Right ventricle myocardium superior (tissue), 1 donor: ENCODE data around the gene MED13L. TPM values are rescaled to one million over a fixed set of nuclear protein-coding genes. Genes with fewer than 3 reads are reported as not detected.
A peak's percentile ranks its signal among the peaks of the same experiment; 100 is the strongest.

ENCODE experiments used
- ATAC-seq: fragments of 200-7000 bp; cut with Tn5 transposase; one replicate; pipeline ENCODE4 v1.9.1; 2020; ENCODE audit warnings: mild to moderate bottlenecking; ENCODE audit not compliant: poor library complexity
- DNase-seq: peaks from one replicate; pipeline ENCODE4 v3.0.0-alpha.2; 2020
- intact Hi-C: fragments of 100-400 bp; cut with DNase I; formaldehyde crosslinking; loops from one replicate; pipeline ENCODE4 v1.11.2; 2022
- total RNA-seq: library from RNA; stranded (reverse); fragmentation: NEBNext Ultra II Directional; extraction: Animal tissue kit (Norgen Biotek cat#: 25700); gene quantifications from one replicate; pipeline ENCODE4 v1.2.1, GENCODE V29; 2021
- donor health status: DM: no; HTN: yes; CAD: no; lungs with severe emphysema.

MED13L gene
- total RNA-seq, 1 donor from 2014 or later: 57.7 TPM

DNA sequence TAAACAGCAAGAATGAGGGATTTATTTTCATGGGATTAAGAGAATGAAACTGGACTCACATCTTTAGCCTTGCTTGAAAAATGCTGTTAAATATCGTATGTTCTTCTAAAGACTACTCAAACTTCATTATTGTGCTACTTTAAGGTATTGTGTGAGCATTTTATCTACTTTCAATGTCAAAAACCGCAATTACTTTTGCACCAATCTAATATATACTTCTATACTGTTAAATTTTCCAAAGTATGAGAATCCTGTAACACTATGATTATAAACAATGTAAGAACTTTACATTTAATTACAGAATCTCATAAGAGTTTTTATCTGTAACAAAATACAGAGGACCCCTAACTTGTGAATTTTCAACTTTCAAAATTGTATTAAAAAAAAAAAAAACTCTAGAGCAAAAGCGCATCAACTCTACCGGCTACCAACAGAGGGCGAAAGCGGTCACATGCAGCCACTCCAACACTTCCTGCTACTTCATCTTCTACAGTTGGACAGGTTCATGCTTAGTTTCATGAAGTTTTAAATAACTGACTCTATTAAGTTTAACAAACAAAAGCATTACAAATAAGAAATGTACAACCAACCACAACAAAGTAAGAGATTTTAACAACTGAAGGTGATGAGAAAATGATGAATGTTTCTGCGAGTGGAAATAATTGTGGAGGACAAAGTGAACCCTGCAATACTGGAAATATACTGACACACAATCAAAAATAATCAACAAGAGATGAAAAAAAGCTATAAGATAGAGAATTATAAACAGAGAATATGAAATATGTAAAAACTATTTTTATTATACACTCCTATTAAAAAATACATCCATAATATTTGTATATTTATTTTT is 210.9 kb downstream of the MED13L start:
- intact Hi-C loops: no loop called here

GRCh38 chr12:116065606-116066005 is 211.9 kb downstream of the MED13L start:
- no peak for DNase-seq
- intact Hi-C loops: no loop called here
- ATAC-seq: peak; percentile 30

More for the DNA sequence above, 210.9 kb downstream of the MED13L start:
- DNase-seq: no peak
- no peak for ATAC-seq

DNA sequence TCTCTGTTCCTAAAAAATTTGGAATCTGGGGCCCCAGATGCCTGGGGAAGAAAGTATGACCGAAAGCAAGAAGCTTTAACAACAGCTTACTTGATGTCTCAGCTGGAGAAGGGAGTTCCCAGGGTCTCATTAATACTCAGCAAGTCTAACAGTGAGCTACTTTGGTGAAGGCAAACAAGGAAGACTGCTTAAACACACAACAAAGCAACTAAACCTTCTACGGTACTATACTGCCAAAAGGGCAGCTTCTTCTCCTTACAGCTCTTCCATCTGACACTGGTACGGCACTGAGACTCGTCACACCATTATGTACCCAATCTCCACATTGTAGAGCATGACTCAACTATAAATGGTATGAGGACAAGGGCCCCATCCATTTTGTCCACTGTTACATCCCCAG is 213.0 kb downstream of the MED13L start:
- intact Hi-C loops: no loop called here
- no peak for DNase-seq
- ATAC-seq: no peak

GRCh38 chr12:116062698-116063097 is 214.8 kb downstream of the MED13L start:
- intact Hi-C loops: no loop called here
- DNase-seq (no peak), ATAC-seq (no peak)

GRCh38 chr12:116060764-116061163 is 216.7 kb downstream of the MED13L start:
- DNase-seq: no peak
- intact Hi-C loops: no loop called here
- no peak for ATAC-seq

- ATAC-seq (no peak), DNase-seq (no peak)
- intact Hi-C loops: no loop called here
Measured at GRCh38 chr12:116059904-116060303, 217.6 kb downstream of the MED13L start.

DNA sequence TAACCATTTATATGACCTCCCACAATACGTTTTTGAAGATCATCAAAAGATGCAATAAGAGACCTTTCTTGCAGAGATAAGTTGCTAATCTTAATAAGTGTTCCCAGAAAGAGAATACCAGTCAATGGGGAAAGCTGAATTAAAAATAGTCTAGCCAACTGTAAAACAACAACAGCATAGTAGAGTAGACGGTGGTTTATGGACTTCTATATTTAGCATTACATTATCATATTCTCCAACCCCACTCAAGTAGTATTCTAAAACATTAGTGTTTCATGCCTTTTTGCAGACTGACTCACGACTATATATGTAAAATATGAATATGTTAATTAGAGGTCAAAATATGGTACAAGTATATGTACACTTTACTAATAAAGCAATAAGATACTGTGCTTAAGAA is 218.9 kb downstream of the MED13L start:
- ATAC-seq: no peak
- no peak for DNase-seq
- intact Hi-C loops: no loop called here

GRCh38 chr12:116057356-116057755 is 220.1 kb downstream of the MED13L start:
- intact Hi-C loops: no loop called here
- DNase-seq (no peak), ATAC-seq (no peak)

GRCh38 chr12:116055895-116056607 is 221.4 kb downstream of the MED13L start:
- intact Hi-C loops: no loop called here
- ATAC-seq: no peak
- DNase-seq: no peak

- intact Hi-C loops: no loop called here
- ATAC-seq: no peak
- no peak for DNase-seq
Measured at GRCh38 chr12:116054280-116054679, 223.2 kb downstream of the MED13L start.

- peak; percentile 88 for ATAC-seq
- DNase-seq: peak; percentile 49
- intact Hi-C loops: no loop called here
Measured at GRCh38 chr12:116053479-116054200, 223.9 kb downstream of the MED13L start.

GRCh38 chr12:116050275-116050674 is 227.2 kb downstream of the MED13L start:
- intact Hi-C loops: no loop called here
- no peak for ATAC-seq
- no peak for DNase-seq

GRCh38 chr12:116048879-116049278 is 228.6 kb downstream of the MED13L start:
- DNase-seq: no peak
- intact Hi-C loops: no loop called here
- ATAC-seq: peak; percentile 64

DNA sequence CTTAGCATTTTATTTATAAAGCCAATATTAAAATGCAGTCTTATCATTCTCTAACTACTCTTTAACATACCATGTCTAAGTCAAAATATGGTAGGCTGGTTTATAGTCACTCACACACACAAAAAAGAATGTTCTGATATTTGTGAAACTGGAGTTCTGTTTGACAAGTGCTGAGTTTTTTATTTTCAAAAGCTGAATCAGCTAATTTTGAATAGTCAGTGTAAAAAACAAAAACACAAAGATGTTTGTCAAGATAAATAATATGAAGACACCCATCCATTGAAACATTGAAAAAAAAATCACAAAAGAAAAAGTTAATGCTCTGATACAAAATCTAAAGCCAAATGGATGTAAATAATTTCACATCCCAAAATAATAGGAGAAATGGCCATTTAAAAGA is 231.5 kb downstream of the MED13L start:
- DNase-seq (no peak), ATAC-seq (no peak)
- intact Hi-C loops: no loop called here

DNA sequence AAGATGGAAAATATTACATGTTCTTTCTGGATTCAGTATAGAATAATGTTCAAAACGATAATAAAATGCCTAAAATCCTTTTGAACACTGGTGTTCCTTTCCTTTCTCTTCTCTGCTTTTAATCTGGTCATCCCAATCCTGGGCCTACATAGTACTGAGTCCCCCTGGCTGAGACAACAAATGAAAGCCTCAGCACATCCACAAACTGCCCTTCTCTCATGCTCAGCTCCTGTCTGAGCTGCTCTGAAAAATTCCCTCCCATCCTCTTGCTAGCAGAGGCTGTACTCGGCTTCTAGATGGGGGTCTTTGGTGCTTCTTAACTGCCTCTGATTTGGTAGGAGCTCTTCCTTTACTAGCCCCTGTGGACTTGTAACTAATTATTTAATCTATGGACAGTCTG is 232.3 kb downstream of the MED13L start:
- DNase-seq (no peak), ATAC-seq (no peak)
- intact Hi-C loops: no loop called here

DNA sequence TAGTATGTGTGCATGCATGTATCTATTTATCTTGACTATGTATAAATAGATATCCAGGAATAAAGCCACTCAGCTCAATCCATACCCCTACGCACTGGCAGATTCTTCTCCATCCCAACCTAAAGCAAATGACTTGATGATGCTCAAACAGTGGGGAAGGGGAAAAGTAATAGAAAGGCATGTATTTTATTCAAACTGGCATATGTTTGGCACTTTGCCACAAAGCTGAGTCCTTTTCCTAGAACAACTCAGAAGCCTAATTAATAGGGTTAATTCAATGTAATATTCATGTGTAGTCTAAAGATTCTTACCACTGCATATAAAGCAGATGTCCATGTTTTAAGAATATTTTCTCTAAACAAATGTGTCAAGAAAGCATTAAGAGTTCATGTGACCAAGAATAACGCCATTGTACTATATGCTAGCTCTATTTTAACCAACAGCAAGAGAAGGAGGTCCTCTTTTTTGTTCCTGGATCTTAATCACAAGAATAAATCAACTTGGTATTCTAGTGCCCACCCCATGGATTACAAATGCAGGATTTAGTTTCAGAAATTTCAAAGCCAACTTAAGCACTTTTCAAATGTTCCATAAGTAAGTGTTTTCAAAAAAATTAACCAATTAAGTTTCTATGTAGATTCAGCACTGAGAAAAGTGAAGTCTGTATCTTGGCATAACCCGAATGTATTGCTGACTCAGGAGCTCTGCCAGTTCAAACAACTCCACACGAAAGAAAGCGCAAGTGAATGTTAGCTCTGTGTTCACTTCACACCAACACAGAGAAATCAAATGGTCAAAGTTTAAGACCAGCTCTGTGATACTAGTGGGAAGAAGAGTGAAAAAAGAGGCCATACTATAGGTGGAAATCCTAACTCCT is 233.6 kb downstream of the MED13L start:
- DNase-seq (no peak), ATAC-seq (no peak)
- intact Hi-C loops: no loop called here

DNA sequence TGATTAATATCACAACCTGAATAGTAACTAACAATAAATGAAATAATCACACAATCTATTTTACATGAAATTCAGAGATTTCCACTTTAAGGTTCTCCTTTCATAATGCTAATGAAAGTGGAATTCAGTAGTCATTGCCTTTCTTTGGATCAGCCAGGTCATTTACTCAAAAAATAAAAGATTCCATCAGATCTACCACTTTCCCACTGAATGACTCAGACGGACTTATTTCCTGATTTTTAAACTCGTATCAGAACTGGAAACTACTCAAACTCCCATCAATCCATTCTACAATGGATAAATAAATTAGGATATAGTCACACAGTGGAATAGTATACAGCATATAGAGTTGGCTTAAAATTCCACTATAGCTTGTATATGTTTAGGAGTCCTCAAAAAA is 237.1 kb downstream of the MED13L start:
- ATAC-seq: no peak
- DNase-seq: no peak
- intact Hi-C loops: no loop called here

- intact Hi-C loops: no loop called here
- DNase-seq (no peak), ATAC-seq (no peak)
Measured at GRCh38 chr12:116039081-116039480, 238.4 kb downstream of the MED13L start.
